ENCODE data around the gene TMEM219.
A peak's percentile ranks its signal among the peaks of the same experiment; 100 is the strongest.
"Not testable (repeated sequence)": the region's sequence is repeated elsewhere in the genome, so short reads cannot be mapped to it uniquely, and the experiment has no call there.

The TMEM219 gene

DNA sequence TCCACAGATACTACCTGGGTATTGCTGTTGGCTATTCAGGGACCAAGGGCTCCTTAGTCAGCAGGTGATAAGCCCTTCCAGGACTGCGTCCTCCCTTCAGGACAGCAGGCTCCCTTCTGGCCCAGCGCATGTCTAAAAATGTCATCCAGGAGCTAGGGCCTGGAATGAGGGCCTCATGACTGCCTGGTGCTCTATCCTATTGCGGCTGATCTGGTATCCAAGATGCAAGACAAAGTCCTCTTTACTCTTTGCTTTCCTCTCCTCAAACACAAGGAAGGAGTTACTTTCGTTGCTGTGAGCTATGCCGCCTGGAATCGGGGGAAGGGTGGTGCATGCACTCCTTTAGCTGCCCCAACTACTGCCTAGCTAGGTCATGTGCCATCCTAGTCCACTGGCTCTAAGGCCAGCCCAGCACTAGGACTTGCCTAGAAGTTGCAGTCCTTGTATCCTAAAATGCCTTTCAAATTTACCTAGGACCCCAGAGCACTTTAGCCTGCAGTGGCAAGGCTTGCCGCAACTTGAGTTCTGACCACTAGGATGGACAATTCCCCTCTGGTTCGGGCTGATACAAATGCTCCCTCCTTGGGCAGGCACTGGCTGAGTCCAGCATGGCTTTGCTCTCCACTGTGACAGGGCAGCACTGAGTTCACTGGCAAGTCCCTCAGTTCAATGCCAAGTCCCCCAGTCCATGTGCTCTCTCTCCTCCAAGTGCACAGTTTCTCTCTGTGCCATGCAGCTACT, 10.1 kb upstream of the TMEM219 start:
- DNase-seq, result no peak

- DNase-seq, result no peak
Observed at GRCh38 chr16:29958756-29959155, 3.1 kb upstream of the TMEM219 start.

DNA sequence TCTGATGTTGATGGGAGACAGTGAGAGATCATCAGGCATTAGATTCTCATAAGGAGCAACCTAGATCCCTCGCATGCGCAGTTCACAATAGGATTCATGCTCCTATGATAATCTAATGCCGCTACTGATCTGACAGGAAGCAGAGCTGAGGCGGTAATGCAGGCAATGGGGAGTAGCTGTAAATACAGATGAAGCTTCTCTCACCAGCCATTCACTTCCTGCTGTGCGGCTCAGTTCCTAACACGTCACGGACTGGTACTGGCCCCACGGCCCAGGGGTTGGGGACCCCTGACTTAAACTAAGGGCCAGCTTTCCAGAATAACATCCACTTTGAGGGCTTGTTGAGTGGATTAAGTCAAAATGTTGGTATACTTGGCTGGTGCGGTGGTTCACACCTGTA, 2.6 kb upstream of the TMEM219 start:
- no peak for DNase-seq

DNA sequence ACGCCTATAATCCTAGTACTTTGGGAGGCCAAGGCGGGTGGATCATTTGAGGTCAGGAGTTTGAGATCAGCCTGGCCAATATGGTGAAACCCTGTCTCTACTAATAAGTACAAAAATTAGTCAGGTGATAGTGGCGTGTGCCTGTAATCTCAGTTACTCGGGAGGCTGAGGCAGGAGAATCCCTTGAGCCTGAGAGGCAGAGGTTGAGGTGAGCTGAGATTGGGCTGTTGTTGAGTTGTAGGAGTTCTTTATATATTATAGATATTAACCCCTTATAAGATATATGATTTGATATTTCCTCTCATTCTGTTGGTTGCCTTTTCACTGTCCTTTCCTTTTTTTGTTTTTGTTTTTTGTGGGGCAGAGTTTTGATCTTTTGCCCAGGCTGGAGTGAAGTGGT, 2.1 kb upstream of the TMEM219 start:
- not testable (repeated sequence) for DNase-seq

DNA sequence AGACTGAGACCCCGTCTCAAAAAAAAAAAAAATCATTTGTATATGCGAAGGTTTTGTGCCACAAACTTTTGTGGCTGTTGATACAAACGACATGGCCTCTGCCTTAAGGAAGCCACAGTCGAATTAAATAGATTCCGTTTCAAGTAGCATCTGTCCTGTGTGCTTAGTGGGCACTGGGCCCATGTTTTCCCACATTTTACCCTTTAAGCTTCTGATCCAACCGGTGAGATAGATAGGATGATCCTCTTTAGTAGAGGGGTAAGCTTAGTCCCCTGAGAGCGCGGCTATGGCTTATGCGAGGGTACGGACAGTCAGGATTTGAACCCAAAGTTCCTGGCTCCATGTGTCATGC, 776 bp upstream of the TMEM219 start:
- DNase-seq, result no peak

DNA sequence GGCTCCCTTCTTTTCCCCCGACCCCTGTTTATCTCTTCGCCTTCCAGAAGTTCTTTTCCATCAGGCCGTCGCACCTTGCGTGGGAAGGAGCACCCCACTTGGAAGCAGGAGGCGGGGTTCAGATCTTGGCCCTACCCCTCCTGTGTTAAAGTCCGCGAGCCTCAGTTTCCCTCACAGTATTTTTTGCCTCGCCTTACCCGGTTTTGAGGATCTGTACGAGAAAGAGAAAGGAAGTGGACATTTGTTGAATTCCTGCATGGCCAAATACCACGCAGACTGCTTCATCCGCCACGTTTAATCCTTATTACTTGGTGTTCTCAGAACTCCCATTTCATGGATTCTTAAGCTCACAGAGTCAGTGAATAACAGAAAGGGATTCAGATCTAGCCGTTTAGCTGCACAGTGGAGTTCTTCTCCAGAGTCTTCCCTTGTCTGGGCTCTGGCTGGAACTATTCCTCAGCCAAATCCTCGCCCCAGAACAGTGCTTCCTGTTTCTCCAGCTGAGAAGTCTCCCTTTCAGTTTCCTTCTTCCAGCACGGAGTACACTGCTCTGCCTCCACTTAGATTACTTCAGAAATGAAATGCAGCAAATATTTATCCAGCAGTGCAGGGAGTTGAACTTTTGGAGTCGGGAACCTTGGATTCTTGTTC, 590 bp downstream of the TMEM219 start:
- no peak for DNase-seq

DNA sequence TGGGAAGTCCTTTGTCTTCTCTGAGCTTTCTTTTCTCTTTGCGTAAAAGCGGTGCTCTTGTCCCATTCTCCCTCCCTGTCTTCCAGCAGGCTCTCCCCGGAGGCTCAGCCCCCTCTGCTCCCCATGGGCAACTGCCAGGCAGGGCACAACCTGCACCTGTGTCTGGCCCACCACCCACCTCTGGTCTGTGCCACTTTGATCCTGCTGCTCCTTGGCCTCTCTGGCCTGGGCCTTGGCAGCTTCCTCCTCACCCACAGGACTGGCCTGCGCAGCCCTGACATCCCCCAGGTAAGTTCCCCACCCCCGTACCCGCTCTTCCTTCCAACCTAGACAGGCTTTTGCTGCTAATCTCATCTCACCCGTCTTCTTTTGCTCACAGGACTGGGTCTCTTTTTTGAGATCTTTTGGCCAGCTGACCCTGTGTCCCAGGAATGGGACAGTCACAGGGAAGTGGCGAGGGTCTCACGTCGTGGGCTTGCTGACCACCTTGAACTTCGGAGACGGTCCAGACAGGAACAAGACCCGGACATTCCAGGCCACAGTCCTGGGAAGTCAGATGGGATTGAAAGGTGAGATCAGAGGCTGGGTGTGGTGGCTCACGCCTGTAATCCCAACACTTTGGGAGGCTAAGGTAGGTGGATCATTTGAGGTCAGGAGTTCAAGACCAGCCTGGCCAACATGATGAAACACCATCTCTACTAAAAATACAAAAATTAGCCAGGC, 1.3 kb downstream of the TMEM219 start:
- DNase-seq, result no peak

GRCh38 chr16:29968205-29968604, 6.3 kb downstream of the TMEM219 start:
- DNase-seq, result no peak

DNA sequence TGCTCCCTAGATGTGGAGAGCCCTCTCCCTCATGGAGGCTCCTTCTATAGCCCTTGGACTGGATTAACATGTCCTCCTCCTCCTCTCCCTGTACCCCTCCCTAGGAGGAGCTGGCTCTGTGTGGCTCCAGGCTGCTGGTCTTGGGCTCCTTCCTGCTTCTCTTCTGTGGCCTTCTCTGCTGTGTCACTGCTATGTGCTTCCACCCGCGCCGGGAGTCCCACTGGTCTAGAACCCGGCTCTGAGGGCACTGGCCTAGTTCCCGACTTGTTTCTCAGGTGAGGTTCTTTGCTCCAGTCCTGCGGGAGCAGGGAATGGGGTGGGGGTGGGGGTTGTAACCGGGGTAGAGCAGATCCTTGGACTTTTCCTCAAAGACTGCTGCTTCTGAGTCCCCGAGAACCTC, 9.4 kb downstream of the TMEM219 start:
- no peak for DNase-seq

DNA sequence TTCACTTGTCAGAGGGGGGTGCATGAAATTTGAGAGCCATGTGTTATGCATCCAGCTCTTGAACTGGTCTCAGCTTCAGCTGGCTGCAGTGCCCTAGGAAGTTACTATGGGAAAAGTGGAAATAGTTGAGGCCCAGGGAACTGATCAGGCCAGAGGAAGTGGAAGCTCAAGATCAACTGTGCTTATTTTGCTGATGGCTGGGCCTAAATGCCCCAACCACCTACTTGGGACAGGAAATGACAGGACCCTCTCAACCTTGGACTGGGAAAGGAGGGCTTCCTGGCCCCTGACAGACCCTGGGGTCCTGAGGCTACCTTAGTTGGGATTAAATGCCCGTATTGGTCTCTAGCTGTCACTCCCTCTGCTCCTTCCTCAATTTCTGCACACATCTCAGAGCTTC, 10.6 kb downstream of the TMEM219 start:
- DNase-seq, result no peak

DNA sequence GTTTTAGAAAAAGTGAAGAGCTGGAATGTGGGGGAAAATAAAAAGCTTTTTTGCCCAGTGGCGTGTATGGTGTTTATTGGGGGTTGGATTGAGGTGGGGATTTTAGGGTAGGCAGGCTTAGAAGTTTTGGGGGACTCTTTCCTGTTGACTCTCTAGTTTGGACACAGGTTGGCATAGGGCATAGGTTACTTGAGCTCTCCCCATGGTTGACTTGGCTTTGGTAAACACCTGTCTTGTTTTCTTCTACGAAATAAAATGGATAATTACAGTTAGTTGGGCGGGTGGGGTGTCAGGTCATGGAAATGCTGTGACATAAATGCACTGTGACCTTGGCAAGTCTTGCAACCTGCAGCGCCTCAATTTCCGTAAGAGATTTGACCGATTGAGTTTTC, 11.1 kb downstream of the TMEM219 start:
- no peak for DNase-seq

- peak; percentile 95 for DNase-seq
Observed at GRCh38 chr16:29973384-29974246, 11.7 kb downstream of the TMEM219 start, which contains the start of gene TAOK2. TSS of gene TAOK2 (plus strand) at chr16:29973868. CDS start at chr16:29977773, 3,905 bp downstream.

GRCh38 chr16:29974291-29975133, 12.6 kb downstream of the TMEM219 start:
- no peak for DNase-seq

GRCh38 chr16:29975134-29975538, 13.3 kb downstream of the TMEM219 start:
- no peak for DNase-seq

- DNase-seq, result no peak
Observed at GRCh38 chr16:29975811-29976511, 14.1 kb downstream of the TMEM219 start.

DNA sequence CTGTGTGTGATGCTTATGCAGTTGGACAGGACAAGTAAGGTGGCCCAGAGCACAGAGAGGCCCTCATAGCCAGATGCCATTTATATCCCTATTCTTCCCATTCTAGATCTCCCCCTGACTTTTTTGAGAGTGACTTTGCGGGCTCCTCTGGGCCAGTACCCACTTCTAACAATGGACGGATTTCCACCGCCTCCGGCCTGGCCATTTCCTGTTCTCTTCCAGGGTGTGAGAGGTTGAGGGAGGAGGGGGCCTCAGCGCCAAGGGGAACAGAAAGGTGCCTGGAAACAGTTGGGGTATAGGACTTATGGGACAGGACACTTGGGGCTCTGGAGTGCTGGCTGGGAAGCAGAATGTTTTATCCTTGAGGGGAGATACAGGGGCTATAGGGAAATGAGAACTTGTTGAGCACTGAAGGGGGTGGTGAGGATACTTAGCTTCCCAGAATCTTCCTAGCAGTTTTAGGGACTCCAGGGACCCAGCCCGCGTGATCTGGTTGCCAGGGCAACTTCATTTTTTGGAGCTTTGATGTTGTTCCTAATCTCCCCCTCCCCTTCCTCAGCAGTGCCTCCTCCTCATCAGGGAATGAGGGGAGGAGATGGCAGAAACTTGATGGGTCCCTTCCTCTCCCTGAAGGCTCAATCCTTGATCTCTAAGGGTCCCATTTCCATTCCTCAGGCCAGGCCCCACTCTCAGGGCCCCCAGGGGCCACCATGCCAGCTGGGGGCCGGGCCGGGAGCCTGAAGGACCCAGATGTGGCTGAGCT, 15.4 kb downstream of the TMEM219 start:
- DNase-seq, result no peak

DNA sequence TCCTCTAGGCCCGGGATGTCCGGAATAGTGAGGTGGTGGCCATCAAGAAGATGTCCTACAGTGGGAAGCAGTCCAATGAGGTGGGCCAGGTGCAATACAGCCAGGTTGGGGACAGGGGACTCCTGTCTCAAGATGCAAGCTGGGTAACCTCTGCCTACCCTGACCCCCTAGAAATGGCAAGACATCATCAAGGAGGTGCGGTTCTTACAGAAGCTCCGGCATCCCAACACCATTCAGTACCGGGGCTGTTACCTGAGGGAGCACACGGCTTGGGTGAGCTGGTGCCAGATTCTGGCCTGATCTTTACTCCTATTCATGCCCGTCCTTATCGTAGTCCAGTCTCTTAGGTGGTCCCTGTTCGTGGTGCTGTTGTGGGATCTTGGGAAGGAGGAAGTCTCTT, 16.2 kb downstream of the TMEM219 start:
- DNase-seq, result no peak

- DNase-seq, result no peak
Observed at GRCh38 chr16:29978564-29979270, 16.8 kb downstream of the TMEM219 start.

DNA sequence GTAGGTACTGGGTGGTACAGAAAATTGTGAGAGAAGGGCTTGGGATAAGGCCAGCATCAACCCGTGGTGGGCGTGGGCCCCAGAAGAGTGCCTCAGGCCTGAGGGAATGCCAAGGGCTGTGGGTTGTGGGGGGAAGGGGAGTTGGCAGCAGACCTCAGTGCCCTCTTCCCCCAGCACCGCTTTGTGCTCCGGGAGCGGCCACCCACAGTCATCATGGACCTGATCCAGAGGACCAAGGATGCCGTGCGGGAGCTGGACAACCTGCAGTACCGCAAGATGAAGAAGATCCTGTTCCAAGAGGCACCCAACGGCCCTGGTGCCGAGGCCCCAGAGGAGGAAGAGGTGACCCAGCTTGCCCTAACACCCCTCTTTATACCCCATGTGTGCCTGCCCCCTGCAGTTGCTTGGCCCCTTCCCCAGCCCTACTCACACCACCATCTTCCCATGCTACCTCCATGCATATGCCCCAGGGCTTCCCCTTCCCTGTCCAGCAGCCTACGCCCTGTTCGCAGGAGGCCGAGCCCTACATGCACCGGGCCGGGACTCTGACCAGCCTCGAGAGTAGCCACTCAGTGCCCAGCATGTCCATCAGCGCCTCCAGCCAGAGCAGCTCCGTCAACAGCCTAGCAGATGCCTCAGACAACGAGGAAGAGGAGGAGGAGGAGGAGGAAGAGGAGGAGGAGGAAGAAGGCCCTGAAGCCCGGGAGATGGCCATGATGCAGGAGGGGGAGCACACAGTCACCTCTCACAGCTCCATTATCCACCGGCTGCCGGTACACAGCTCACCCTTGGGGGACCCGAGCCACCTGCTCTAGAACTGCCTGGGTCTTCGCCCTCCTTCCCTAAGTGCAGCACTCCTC, 20.9 kb downstream of the TMEM219 start:
- no peak for DNase-seq

Measured in NCI-H2081 (cell line).